GM18519 (cell line): ENCODE results near the gene KCNG2.

Source experiments
- ATAC-seq: cut with Tn5 transposase; IDR thresholded peaks from one replicate; pipeline ENCODE4 v1.9.1; 2021; ENCODE audit warnings: mild to moderate bottlenecking, moderate library complexity; ENCODE audit not compliant: unreplicated experiment, low FRiP score

KCNG2 gene

DNA sequence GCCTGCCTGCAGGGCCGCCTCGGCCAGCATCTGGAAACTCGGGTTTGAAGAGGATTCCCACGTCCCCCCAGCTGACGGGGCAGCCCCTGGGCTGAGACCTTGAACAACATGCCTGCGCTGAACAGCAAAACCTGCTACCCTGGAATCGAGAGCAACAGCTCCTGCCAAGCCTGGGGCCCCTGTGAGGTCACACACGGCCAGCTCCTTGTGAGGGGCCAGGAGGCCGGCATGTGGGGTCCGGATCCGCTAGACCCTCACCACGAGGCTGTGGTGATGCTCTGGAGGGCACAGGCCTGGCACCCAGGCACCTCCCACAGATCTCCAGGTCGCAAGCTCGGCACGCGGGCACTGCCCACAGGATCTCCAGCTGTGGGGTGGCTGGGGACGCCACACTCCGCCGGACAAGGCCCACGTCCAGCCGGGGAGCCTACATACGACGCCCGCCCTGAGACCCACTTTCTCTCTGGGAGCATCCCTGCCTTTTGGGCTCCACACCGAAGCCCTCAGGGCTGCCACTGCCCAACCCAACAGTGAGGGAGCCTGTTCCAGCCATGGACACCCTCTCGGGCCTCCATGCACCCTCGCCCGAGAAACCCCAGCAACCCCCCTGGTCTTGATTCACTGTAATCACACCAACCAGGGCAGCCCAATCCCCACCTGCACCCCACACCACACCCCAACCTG lies 119.6 kb downstream of the KCNG2 start:
- ATAC-seq, result no peak

DNA sequence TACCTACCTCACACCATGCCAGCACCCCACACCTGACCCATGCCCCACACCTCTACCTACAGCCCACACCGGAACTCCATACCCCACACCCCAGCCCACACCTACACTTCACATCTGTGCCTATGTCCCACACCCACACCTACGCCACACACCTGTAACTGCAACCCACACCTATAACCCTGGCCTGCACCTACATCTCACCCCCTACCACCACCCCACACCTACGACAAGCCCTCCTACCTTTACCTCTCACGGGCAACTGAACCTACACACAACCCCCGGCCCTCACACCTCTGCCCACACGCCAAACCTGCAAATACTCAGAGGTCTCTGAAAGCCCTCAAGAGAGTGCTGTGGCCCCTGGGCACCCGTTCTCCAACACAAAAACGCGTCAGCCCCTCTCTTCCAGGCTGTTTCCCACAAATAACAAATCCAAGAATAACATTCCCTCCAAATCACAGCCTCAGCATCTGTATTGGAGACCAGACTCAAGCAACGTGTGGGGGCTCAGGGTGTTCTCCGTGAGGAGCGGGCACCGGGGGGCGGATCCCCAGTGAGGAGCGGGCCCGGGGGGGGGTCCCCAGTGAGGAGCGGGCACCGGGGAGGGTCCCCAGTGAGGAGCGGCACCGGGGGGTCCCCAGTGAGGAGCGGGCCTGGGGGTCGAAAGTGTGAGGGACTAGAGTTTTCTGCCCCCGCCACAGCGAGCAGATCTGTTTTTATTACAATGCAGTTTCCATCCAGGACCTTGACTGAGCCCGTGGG lies 120.3 kb downstream of the KCNG2 start:
- no peak for ATAC-seq

DNA sequence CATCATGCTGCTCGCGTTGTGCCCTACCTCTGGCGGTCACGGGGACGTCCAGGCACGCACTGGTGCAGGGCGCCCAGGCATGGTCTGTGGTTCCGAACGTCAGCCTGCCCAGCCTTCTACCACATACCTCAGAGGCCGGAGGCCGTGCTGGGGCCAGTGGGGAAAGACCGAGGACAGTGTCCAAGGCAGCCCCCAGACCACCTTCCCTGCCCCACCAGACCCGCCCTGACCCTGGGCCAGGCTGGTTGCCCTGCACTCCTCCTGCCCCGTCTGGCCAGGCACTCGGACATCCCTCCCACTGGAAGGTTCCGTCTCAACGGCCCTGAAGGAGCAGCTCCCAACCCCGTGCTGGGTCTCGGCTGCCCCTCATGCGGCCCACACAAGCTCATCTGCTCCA lies 120.9 kb downstream of the KCNG2 start:
- no peak for ATAC-seq

DNA sequence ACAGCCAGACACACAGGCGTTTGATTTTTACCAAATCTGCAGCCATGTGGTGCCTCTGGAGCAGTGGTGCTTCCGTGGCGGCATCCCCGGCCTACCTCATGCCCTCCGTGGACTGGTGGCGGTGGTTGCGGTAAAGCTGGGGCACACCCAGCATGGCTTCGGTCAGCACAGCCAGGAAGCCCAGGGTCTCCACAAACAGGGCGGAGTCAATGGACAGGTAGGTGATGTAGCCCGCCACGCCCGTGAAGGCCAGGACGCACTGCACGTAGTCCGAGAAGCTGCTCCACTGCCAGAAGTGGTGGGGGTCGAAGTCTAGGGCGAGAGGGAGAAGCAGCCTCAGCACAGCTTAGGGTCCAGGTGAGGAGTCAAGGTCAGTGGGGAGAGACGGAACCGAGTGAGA lies 121.4 kb downstream of the KCNG2 start:
- ATAC-seq, result no peak

DNA sequence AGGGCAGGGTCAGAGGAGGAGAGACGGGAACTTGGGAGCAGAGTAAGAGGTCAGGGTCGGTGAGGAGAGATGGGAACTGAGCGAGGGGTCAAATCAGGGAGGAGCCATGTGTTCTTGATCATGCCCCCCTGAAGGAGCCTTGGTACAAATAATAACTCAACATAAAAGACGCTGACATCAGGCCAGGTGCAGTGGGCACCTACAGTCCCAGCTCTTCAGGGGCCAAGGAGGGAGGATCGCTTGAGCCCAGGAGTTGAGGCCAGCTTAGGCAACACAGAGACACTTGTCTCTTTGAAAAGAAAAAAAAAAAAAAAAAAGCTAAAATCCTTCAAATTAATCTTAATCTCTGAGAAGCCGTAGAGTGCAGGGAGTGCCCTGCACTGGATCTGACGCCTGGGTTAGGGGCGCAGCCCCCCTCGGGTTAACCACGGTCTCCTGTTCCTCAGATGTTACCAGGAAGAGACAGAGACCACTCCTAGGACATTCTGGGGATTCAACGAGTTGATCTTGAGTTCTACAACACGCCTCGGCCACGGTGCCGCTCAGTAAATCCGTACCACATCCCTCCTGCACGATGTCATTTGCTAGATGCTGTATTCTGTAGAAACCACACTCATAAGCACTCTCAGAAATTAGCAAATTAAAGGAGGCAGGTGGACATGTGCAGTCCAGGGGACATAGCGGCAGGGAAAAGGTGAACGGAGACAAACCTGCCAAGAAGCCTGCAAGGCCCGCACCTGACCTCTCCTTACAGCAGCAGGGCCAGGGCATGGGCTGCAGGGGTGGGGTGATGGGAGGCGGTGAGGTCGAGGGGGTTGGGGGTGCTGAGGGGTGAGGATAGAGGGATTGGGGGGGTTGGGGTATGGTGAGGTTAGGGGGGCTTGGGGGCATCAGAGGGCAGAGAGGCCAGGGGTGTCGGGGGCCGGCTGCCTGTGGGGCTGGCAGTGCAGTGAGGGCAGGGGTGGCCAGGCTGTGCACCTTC lies 124.5 kb downstream of the KCNG2 start:
- ATAC-seq, result no peak

DNA sequence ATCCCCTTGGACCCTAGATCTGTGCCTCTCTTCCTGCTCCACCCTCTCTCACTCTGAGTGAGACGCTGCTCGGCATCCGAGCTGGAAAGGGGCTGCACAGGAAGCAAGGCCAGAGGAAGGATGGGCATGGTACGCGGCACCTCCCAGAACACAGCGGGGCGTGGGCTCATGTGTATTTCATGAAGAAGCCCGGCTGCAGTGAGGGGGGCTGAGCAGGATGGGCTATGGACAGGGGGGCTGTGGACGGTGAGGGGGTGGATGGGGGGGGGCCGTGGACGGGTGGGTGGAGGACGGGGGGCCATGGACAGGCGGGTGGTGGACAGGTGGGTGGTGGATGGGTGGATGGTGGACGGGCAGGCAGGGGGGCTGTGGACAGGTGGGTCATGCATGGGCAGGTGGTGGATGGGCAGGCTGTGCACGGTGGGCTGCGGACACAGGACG lies 125.3 kb downstream of the KCNG2 start:
- no peak for ATAC-seq

DNA sequence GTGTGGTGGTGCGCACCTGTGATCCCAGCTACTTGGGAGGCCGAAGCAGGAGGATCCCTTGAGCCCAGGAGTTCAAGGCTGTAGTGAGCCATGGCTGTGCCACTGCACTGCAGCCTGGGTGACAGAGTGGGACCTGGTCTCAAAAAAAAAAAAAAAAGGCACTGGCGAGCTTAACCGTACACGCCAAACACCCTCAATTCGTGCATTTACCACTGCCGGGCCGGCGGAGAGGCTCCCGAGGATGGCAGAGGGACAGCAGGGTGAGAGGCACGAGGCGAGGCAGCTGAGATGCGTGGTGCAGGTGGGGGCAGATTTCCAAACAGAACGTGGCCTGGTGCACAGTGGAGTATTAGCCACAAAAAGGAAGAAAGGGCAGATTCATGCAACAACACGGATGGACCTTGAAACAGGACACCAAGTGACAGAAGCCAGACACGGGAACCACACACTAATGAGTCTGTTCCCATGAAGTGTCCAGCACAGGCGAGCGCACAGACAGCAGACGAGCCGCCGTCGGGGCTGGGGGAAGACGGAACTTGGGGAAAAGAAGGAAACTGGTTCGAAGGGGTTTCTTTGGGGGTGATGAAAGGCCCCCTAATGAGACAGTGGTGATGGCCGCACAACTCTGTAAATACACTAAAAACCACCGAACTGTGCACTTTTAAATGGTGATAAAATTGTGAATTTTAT lies 126.3 kb downstream of the KCNG2 start:
- no peak for ATAC-seq

DNA sequence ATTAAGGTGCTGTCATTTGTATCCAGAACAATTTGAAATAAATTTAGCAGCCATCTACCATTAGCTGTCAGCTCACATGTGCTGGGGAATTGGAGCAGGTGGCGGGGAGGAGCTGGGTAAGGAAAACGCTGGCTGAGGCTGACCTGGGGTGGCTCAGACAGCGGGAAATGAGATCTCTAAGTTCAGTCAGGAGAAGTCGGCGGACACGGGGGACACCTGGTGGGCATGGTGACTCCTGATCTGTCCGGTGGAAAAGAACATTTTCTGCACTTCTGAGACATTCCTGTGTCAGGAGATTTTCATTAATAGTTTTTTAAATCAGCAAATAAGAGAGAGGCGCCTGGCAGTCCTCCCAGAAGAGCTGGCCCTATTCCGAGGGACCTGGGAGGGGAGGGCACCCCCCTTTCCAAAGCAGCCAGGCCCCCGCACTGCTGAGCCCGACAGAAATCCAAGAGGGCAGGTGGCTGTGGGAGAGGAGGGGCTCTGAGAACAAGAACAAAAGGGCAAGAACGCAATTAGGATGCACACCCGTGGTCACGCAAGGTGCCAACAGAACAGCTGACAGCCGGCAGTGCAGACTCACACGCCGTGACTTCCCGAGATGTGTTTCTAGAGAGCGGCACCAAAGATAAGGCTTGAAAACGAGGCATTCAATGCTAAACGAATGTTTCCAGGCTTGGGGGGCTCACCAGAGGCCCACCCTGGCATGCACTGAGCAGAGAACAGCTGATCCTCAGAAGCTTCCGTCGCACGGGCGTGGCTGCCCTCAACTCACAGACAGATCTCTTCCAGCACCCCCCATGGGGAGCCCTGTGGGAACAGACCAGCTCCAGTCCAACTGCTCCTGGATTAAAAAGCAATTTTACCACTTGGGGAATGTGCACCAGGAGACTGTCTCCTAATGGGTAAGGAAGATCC lies 127.3 kb downstream of the KCNG2 start:
- ATAC-seq, result no peak

DNA sequence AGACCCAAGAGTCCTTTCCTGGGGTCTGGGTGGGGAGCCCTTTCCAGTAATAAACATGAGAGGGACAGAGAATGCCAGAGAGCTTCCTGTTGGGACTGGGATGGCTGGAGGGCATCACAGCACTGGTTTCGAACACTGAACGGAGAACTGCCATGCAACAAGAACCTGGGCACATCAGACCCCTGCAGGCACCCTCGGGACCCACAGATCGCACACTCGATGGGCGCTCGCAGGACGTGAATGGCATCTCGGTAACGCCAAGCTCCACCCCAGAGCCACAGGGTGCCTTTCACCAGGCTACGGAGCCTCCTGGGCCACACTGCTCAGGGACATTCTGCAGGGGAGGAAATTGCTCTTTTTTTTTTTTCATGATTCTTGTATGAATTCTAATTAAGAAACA lies 128.6 kb downstream of the KCNG2 start:
- no peak for ATAC-seq

DNA sequence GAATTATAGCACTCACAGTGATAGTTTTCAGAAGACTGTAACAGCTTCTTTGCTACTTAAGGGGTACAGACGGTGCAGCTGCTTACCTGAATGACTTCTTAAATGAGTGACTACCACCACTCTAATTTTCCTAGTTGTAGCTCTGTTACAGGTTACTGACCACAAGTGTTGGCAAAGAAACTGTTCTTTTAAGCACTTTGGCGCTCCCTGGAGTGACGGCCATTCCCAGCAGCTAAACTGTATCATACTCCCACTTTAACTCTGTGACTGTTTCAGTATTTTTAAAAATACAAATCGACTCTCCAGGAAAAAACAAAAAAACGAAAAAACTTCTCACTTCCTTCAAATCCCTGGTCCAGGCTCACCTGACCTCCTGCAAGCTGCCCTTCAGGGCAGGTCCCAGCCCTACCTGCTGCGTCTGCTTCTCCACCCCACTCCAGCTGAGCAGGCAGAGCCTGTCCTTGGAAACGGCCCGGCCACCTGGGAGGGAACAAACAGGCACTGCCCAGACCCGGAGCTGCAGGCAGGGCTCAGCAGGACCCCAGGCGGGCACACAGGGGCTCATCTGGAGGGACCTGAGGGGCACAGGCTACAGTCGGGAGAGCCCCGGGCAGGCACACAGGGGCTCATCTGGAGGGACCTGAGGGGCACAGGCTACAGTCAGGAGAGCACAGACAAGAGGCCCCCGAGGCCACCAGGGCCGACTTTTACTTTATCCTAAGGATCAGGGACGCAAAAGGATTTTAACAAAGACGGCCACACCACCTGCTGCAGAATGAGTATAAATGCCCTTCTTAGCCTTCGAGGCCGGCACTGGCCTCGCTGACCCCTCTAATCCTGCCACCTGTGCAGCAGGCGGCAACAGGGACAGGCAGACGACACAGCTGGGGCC lies 129.2 kb downstream of the KCNG2 start:
- ATAC-seq, result no peak

DNA sequence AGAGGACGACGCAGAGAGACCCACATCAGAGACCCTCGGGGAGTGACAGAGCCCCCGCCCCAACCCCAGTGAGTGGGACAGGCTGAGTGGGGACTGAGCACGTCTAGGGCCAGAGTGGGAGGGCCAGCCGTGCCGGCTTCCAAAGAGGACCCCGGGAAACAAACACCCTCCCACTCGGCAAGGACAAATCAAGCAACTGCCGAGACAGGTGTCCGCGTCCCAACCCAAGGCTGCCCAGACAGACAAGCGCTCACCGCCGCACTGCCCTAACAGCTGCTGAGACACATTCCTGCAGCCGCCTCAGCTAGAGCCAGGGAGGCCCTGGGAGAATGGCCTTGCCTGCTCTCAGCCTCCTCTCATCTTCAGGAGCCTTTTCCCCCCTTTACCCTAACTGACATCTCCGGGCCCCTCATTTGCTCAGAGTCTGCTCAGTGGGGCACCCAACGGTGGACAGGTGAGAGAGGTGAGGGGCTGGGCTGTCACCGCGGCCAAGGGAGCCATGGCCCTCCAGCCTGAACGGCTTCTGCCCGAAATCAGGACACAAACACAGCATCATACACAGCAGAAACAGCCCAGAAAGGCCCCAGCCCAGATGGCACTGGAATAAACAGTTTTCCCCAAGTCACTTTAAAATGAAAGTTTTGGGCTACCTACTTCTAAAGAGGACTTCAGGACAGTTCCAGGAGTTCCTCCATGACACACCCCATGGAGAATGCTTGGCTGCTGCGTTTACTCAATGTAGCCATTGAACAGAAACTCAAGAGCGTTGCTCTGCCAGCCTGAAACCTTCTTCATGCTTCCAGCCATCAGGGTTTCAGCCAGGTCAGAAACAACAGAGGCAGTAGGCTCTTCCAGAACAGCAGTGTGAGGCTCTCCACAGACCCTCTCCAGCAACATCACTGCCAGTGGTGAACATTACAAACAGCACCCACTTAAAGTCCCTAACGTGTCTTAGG lies 130.1 kb downstream of the KCNG2 start:
- no peak for ATAC-seq

DNA sequence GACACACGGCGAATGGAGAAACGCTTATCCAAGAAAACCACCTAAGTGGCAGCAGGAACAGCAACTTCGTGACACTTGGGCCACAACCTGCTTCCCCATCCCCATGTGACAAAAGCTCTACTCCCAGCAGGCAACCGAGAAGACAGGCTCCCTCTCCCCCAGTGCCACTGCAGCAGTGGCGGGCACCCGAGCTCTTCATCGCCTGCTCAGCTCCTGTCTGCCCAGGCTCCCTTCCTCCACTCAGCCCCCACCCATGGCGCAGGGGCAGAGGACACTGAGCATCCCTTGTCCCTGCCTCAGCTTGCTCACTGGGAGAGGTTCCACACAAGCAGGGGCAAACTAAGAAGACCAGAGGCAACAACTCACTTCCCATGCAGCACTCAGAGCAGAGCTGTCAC lies 130.8 kb downstream of the KCNG2 start:
- no peak for ATAC-seq

DNA sequence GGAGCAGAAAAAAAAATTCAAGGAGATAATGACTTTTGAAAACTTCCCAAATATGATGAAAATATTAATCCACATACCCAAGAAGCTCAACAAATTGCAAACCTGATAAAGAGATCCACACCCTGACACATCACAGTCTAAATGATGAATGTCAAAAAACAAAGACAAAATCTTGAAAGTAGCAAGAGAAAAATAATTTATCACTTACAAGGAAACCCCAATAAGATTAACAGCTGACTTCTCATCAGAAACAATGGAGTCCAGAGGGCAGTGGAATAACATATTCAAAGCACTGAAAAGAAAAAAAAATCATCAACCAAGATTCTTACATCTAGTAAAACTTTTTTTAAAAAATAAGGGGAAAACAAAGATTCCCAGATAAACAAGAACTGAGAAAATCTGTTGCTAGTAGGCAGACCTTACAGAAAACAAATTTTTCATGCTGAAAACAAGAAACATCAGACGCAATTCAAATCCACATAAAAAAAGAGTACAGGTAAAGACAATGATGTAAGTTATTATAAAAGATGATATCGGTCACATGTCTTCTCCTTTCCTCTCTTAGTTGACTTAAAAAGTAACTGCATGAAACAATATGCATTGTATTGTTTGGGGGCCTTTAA lies 132.4 kb downstream of the KCNG2 start:
- no peak for ATAC-seq

DNA sequence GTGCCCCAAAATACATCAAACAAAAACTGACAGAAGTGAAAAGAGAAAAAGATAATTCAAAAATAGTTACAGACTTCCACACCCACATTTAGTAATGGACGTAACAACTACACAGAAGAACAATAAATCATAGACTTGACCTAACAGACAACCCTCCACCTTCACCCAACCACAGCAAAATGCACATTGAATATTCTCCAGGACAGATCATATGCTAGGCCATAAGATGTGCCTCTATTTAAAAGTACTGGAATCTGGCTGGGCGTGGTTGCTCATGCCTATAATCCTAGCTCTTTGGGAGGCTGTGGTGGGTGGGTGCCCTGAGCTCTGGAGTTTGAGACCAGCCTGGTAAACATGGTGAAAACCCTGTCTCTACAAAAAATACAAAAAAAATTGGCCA lies 133.7 kb downstream of the KCNG2 start:
- ATAC-seq, result no peak

DNA sequence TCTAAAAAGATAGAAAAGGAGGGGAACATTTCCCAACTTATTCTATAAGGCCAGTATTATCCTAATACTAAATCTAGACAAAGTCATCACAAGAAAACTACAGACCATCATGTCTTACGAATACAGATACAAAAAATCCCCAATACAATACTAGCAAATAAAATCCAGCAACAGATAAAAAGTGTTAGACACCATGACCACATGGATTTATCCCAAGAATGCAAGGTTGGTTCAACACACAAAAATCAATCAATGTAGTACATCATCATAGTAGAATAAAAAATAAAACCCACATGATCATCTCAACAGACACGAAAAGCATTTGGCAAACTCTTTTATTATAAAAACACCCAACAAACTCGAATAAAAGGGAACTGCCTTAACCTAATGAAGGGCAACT lies 135.2 kb downstream of the KCNG2 start:
- no peak for ATAC-seq

DNA sequence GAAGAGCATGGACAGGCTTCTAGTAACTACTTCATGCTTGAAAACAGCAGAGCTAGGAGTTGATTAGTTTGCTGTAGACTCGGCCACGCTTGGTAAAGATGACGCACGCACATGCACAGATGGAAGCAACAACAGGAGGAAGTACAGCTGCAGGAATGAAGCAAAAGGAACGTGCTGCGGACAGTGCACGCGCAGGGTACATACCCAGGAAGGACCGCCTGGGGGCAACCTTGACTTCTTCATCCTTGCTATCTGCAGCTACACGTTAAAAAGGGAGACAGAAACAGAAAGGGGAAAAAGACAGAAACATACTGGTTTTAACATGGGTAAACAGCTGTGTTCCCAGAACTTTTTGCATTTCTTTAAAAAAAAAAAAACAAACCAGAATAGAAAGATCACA lies 136.0 kb downstream of the KCNG2 start:
- ATAC-seq, result no peak
